ENCODE data around the gene MAP7.
A peak's percentile ranks its signal among the peaks of the same experiment; 100 is the strongest.

- TF ChIP-seq POLR2A (IDR thresholded peaks at IDR 0.05; ENCODE audit: extremely low read depth, insufficient read length) (no peak), CTCF (IDR thresholded peaks at IDR 0.05; ENCODE audit: low read depth, low read length) (peak; percentile 72), MYC (IDR thresholded peaks at IDR 0.05; ENCODE audit: low read depth, low read length) (no peak), MAX (IDR thresholded peaks at IDR 0.05; ENCODE audit: low read depth, low read length) (no peak)
Observed at GRCh38 chr6:136317021-136317694, 233.1 kb downstream of the MAP7 start.

Data from NB4 (cell line).